K562 (cell line): ENCODE measurements around the gene LUZP4. TPM values are rescaled to one million over a fixed set of nuclear protein-coding genes. Genes with fewer than 3 reads are reported as not detected.

Source experiments
- ATAC-seq: fragments of 200-7000 bp; cut with Tn5 transposase; 3 replicates; pipeline ENCODE4 v1.9.1; 2020; ENCODE audit warnings: moderate library complexity
- BruUV-seq: library from RNA; stranded (reverse); fragments of 400-500 nt; replicated peaks from 2 replicates; lab custom pipeline; 2021; lab: Mats Ljungman, UMichigan
- CTCF ChIA-PET: fragments of 300-600 bp; formaldehyde crosslinking; extraction: SDS; loops from one replicate; lab custom pipeline; 2021; ENCODE audit warnings: low intra/inter-chr PET ratio; lab: Yijun Ruan, JAX
- POLR2A ChIA-PET: fragments of 300-600, 350-650 bp; sonication (Branson Sonifier 250); formaldehyde crosslinking; extraction: SDS; loops from one replicate; lab custom pipeline; 2021; ENCODE audit warnings: antibody characterized with exemption, inconsistent platforms; lab: Yijun Ruan, JAX
- DNase-seq, 4 experiments: peaks; one replicate each; pipeline versions ENCODE4 v3.0.0 to v3.0.0-alpha.2; 2011 to 2018; ENCODE audit warnings: low spot score in 3 of 4, mixed read lengths in 3 of 4; ENCODE audit errors: extremely low read depth in 1 of 4
- FAIRE-seq: peaks from 2 replicates; lab custom pipeline; 2011; peaks lifted over from hg19 to GRCh38; lab: Jason Lieb, UNC
- H2AFZ ChIP-seq: 2 replicates; pipeline ENCODE4 v1.6.0; 2011; ENCODE audit warnings: low read depth, low read length, control low read depth, inconsistent platforms
- H3K27ac ChIP-seq: fragments of 200-600 bp; 3 replicates; pipeline ENCODE4 v1.8.0; 2011; ENCODE audit warnings: low read depth, mild to moderate bottlenecking, control low read depth, inconsistent platforms, low read length, moderate library complexity, mixed read lengths; ENCODE audit errors: extremely low read depth
- H3K27me3 ChIP-seq, 2 experiments: fragments of 300-600 bp in 1 of 2; 2 replicates in 1 of 2; 3 replicates in 1 of 2; pipeline versions ENCODE4 v1.6.0 to v1.8.0; 2011; ENCODE audit warnings: inconsistent platforms in 2 of 2, low read length in 2 of 2, mild to moderate bottlenecking in 1 of 2, mixed read lengths in 1 of 2, moderate library complexity in 1 of 2; ENCODE audit not compliant: control insufficient read depth in 2 of 2, insufficient read depth in 2 of 2
- H3K36me3 ChIP-seq: fragments of 300-600 bp; 3 replicates; pipeline ENCODE4 v1.8.0; 2011; ENCODE audit warnings: mild to moderate bottlenecking, low read length, inconsistent platforms; ENCODE audit not compliant: control insufficient read depth, insufficient read depth
- H3K4me1 ChIP-seq, 2 experiments: fragments of 200-600 bp in 1 of 2; replicated peaks in 1 of 2; 2 replicates in 1 of 2; 3 replicates in 1 of 2; pipeline versions ENCODE4 v1.5.1 to v1.8.0; 2011; ENCODE audit warnings: inconsistent platforms in 2 of 2, low read length in 2 of 2, mild to moderate bottlenecking in 1 of 2, mixed read lengths in 1 of 2, moderate library complexity in 1 of 2; ENCODE audit not compliant: control insufficient read depth in 2 of 2, insufficient read depth in 2 of 2
- H3K4me2 ChIP-seq: 2 replicates; pipeline ENCODE4 v1.6.1; 2011; ENCODE audit warnings: low read length, control low read depth, inconsistent platforms, mixed read lengths; ENCODE audit not compliant: insufficient read depth
- H3K4me3 ChIP-seq: fragments of 200-600 bp; sonication (generic), shearing (Covaris generic); 2 replicates; pipeline ENCODE4 v1.5.1; 2016; ENCODE audit warnings: control low read depth, inconsistent platforms
- H3K79me2 ChIP-seq: fragments of 200-600 bp; 3 replicates; pipeline ENCODE4 v1.8.0; 2011; ENCODE audit warnings: low read length, inconsistent platforms; ENCODE audit not compliant: control insufficient read depth, insufficient read depth
- H3K9ac ChIP-seq, 2 experiments: 2 replicates each; pipeline versions ENCODE4 v1.6.0 to v1.6.1; 2011; ENCODE audit warnings: low read depth in 2 of 2, low read length in 2 of 2, control low read depth in 1 of 2, inconsistent platforms in 1 of 2, mild to moderate bottlenecking in 1 of 2, mixed read lengths in 1 of 2; ENCODE audit not compliant: insufficient read depth in 1 of 2
- H3K9me1 ChIP-seq: one replicate; pipeline ENCODE4 v1.6.0; 2011; ENCODE audit warnings: inconsistent platforms, mild to moderate bottlenecking, low read length, moderate library complexity; ENCODE audit not compliant: control insufficient read depth, insufficient read depth
- H3K9me3 ChIP-seq: replicated peaks from 2 replicates; pipeline ENCODE4 v1.5.1; 2011; ENCODE audit warnings: low read depth, low read length, inconsistent platforms; ENCODE audit not compliant: control insufficient read depth, insufficient read depth
- H4K20me1 ChIP-seq: replicated peaks from 2 replicates; pipeline ENCODE4 v1.6.1; 2011; ENCODE audit warnings: low read length, inconsistent platforms, mixed read lengths; ENCODE audit not compliant: control insufficient read depth, insufficient read depth
- DNMT1 ChIP-seq: fragments of 450-650 bp; IDR thresholded peaks from 2 replicates; pipeline ENCODE4 v1.6.1; 2016; ENCODE audit warnings: antibody characterized with exemption, mild to moderate bottlenecking
- EP300 ChIP-seq: IDR thresholded peaks from 2 replicates; pipeline ENCODE4 v1.6.1; 2012; ENCODE audit warnings: low read length, improper control_type of control experiment
- FOXP1 ChIP-seq: sonication (generic); formaldehyde crosslinking; IDR thresholded peaks from 2 replicates; pipeline ENCODE4 v1.8.0; 2022; ENCODE audit warnings: mild to moderate bottlenecking, missing genetic modification reagents
- GATAD2B ChIP-seq: fragments of 450-650 bp; IDR thresholded peaks from 2 replicates; pipeline ENCODE4 v1.6.1; 2017; ENCODE audit warnings: mild to moderate bottlenecking, borderline replicate concordance
- HNRNPLL ChIP-seq: fragments of 200-400 bp; formaldehyde crosslinking; IDR thresholded peaks from 2 replicates; pipeline ENCODE4 v1.6.1; 2017; ENCODE audit warnings: low read length, low read depth, mild to moderate bottlenecking; ENCODE audit not compliant: poor library complexity, severe bottlenecking
- JUNB ChIP-seq: fragments of 450-650 bp; formaldehyde crosslinking; conservative IDR thresholded peaks from 2 replicates; pipeline ENCODE4 v1.4.0; 2020; ENCODE audit warnings: mild to moderate bottlenecking
- POLR2H ChIP-seq: IDR thresholded peaks from 2 replicates; pipeline ENCODE4 v1.6.1; 2016; ENCODE audit warnings: missing genetic modification characterization, low read depth, mild to moderate bottlenecking, control low read depth, missing compliant biosample characterization, moderate library complexity
- RHOXF2B ChIP-seq: fragments of 250-450 bp; sonication (Bioruptor Pico); conservative IDR thresholded peaks from 2 replicates; pipeline ENCODE4 v1.5.1; 2021
- TEAD1 ChIP-seq, 2 experiments: fragments of 450-650 bp in 1 of 2; sonication (generic) in 1 of 2; formaldehyde crosslinking; IDR thresholded peaks; 2 replicates each; pipeline versions ENCODE4 v1.4.0 to v1.8.0; 2020 to 2022; ENCODE audit warnings: mild to moderate bottlenecking in 2 of 2, missing genetic modification reagents in 1 of 2
- ZC3H4 ChIP-seq: sonication (generic); formaldehyde crosslinking; IDR thresholded peaks from 2 replicates; pipeline ENCODE4 v1.9.0; 2021; ENCODE audit warnings: missing genetic modification reagents, borderline replicate concordance
- ZNF561 ChIP-seq: fragments of 450-650 bp; formaldehyde crosslinking; conservative IDR thresholded peaks from 2 replicates; pipeline ENCODE4 v1.4.0; 2020; ENCODE audit warnings: mild to moderate bottlenecking, moderate library complexity
- ZNF76 ChIP-seq: fragments of 250-450 bp; sonication (Bioruptor Pico); IDR thresholded peaks from 2 replicates; pipeline ENCODE4 v1.4.0; 2020; ENCODE audit warnings: mild to moderate bottlenecking, moderate library complexity, borderline replicate concordance
- WGBS: fragments of 100-300 bp; shearing (Covaris generic); methylation state at CpG from one replicate; pipeline ENCODE4 v1.1.6; 2016; ENCODE audit warnings: low coverage, mixed read lengths; ENCODE audit not compliant: insufficient coverage; ENCODE audit errors: missing lambda C conversion rate; 5-methylcytosine and 5-hydroxymethylcytosine counted together
- in situ Hi-C: fragments of 300-500 bp; cut with MboI; formaldehyde crosslinking; loops from 4 replicates; pipeline ENCODE4 v1.15.0; 2018; ENCODE audit warnings: inconsistent platforms, mixed read lengths
- intact Hi-C: fragments of 100-400 bp; cut with micrococcal nuclease; formaldehyde crosslinking; loops from 2 replicates; pipeline ENCODE4 v1.14.2; 2022
- polyA plus RNA-seq, 8 experiments: library from polyadenylated mRNA; depleted of rRNA in 4 of 8; stranded (reverse) in 5 of 8; unstranded in 3 of 8; fragments of >200 nt; fragmentation: Nextera tagmentation in 2 of 8; fragmentation: Illumina TruSeq in 1 of 8; extraction: Ambion mirVana in 2 of 8; extraction: Trizol in 1 of 8; gene quantifications; 2 replicates each; pipeline versions ENCODE4 v1.2.1 to v1.2.3, GENCODE V29; 2011 to 2014; ENCODE audit warnings: inconsistent platforms in 1 of 8, missing spikeins in 1 of 8
- total RNA-seq, 7 experiments: library from RNA; depleted of rRNA in 6 of 7; stranded (reverse); fragments of >200 nt in 6 of 7; fragmentation: Illumina TruSeq in 2 of 7; extraction: Trizol in 2 of 7; gene quantifications; 2 replicates each; pipeline versions ENCODE4 v1.2.1 to v1.2.3, GENCODE V29; 2011 to 2021; ENCODE audit warnings: low replicate concordance in 1 of 7
- TF ChIP-seq, protein P1 (sequence below), 2 experiments: fragments of 200-800 bp in 1 of 2; sonication (Bioruptor generic) in 1 of 2; sonication (generic) in 1 of 2; formaldehyde crosslinking in 1 of 2; IDR thresholded peaks in 1 of 2; conservative IDR thresholded peaks in 1 of 2; 2 replicates each; pipeline versions ENCODE4 v1.5.0 to v1.6.1; 2016 to 2020; ENCODE audit warnings: missing compliant biosample characterization in 1 of 2, missing genetic modification characterization in 1 of 2, missing genetic modification reagents in 1 of 2
- TF ChIP-seq, protein P2 (sequence below): fragments of 450-650 bp; IDR thresholded peaks from 2 replicates; pipeline ENCODE4 v1.6.1; 2016; ENCODE audit warnings: antibody characterized with exemption
- TF ChIP-seq, protein P3 (sequence below): fragments of 250-450 bp; sonication (Bioruptor Pico); IDR thresholded peaks from 2 replicates; pipeline ENCODE4 v1.5.0; 2021

Gene LUZP4
- total and polyA plus RNA-seq, 9 of the 15 experiments (the other 6 are each of a cell fraction or from before 2014, with no cell fraction given) = 0.16 to 1.1 (median 0.36) TPM

DNA sequence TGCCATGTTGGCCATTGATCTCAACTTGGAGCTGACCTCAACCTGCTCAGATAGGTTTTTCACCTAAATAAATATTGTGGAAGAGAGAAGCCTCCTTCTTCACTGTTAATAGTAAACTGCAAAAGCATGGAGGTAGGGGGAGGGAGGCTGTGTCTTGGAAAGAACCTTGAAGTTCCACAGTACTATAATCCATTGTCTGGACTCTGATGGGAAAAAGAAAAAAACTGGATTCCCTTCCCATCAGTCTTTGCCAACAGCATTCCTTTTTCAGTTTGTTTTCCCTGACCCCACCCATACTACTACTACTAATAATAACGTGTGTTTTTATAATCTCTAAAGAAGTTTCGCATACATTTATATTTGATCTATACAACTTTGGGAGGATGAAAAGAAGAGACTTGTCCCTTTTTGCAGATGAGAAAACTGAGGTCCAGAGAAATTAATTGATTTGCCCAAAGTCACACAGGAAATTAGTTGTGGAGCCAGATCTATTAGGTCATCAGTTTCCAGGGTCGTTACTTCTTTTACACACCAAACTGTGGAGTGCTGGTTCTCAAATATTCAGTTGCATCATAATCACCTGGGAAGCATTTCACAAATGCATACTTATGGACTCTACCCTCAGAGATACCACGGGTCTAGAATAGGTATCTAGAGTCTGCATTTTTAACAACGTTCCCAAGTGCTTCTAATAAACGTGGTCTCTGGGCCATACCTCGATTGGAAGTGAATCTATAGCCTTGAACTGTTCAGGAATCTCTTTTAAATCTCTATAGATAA is 59.1 kb downstream of the LUZP4 start:
- Histone ChIP-seq H3K27ac (no peak overlapping the region), H3K4me2 (no peak overlapping the region), H3K36me3 (no peaks in the 10 kb centered on the region), H3K9me1 (no peaks in the 10 kb centered on the region), H3K4me3 (no peak overlapping the region), H2AFZ (no peak overlapping the region), H3K4me1 (no peaks in the 10 kb centered on the region), H3K9me3 (no peaks in the 10 kb centered on the region), H4K20me1 (no peaks in the 10 kb centered on the region), H3K9ac (no peak overlapping the region), H3K79me2 (no peaks in the 10 kb centered on the region), H3K27me3 (no peaks in the 10 kb centered on the region)
- POLR2A ChIA-PET = no interaction called here
- intact Hi-C loops = no loop called here
- no peak for ATAC-seq
- TF ChIP-seq RHOXF2B (CRISPR knock-in tag) (no peak), FOXP1 (CRISPR knock-in tag) (no peak), GATAD2B (no peak), ZC3H4 (no peak), EP300 (no peak), ZNF76 (CRISPR knock-in tag) (no peak), POLR2H (tag) (no peak), JUNB (CRISPR knock-in tag) (no peak), DNMT1 (no peak), HNRNPLL (no peak), TEAD1 (CRISPR knock-in tag; IDR thresholded peaks at IDR 0.05) (no peak), ZNF561 (no peak)
- TF ChIP-seq, protein P1, sequence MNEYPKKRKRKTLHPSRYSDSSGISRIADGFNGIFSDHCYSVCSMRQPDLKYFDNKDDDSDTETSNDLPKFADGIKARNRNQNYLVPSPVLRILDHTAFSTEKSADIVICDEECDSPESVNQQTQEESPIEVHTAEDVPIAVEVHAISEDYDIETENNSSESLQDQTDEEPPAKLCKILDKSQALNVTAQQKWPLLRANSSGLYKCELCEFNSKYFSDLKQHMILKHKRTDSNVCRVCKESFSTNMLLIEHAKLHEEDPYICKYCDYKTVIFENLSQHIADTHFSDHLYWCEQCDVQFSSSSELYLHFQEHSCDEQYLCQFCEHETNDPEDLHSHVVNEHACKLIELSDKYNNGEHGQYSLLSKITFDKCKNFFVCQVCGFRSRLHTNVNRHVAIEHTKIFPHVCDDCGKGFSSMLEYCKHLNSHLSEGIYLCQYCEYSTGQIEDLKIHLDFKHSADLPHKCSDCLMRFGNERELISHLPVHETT (CRISPR knock-in tag; conservative IDR thresholded peaks at IDR 0.05 in 1 of 2, IDR thresholded peaks at IDR 0.05 in 1 of 2) = no peak
- TF ChIP-seq, protein P2, sequence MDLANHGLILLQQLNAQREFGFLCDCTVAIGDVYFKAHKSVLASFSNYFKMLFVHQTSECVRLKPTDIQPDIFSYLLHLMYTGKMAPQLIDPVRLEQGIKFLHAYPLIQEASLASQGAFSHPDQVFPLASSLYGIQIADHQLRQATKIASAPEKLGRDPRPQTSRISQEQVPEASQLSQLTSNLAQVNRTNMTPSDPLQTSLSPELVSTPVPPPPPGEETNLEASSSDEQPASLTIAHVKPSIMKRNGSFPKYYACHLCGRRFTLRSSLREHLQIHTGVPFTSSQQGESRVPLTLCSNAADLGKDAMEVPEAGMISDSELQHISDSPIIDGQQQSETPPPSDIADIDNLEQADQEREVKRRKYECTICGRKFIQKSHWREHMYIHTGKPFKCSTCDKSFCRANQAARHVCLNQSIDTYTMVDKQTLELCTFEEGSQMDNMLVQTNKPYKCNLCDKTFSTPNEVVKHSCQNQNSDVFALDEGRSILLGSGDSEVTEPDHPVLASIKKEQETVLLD = no peak
- TF ChIP-seq, protein P3, sequence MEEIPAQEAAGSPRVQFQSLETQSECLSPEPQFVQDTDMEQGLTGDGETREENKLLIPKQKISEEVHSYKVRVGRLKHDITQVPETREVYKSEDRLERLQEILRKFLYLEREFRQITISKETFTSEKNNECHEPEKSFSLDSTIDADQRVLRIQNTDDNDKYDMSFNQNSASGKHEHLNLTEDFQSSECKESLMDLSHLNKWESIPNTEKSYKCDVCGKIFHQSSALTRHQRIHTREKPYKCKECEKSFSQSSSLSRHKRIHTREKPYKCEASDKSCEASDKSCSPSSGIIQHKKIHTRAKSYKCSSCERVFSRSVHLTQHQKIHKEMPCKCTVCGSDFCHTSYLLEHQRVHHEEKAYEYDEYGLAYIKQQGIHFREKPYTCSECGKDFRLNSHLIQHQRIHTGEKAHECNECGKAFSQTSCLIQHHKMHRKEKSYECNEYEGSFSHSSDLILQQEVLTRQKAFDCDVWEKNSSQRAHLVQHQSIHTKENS = no peak
- BruUV-seq = no TSS peak
- WGBS = under 1% methylated on average over 7 of the region's 7 CpGs
- no peak for FAIRE-seq
- in situ Hi-C loops = loop anchor here (10.0 kb wide), 1 partner anchor 286 kb away; no protein-coding TSS in a partner anchor
- CTCF ChIA-PET = no interaction called here
- no peak for DNase-seq
